ENCODE results near the gene NLRP7.
"Not testable (repeated sequence)": the region's sequence is repeated elsewhere in the genome, so short reads cannot be mapped to it uniquely, and the experiment has no call there.

Gene NLRP7

GRCh38 chr19:54947381-54947780 lies at the start of gene NLRP7:
NLRP7 (minus strand) TSS chr19:54947530.
- no peak for DNase-seq

- DNase-seq: no peak
Observed at GRCh38 chr19:54995561-54995960, 48.2 kb upstream of the NLRP7 start.

- not testable (repeated sequence) for DNase-seq
Observed at GRCh38 chr19:54989531-54989930, 42.2 kb upstream of the NLRP7 start.

GRCh38 chr19:54982562-54982961 lies 35.2 kb upstream of the NLRP7 start:
- not testable (repeated sequence) for DNase-seq

GRCh38 chr19:54973229-54974090 lies 26.1 kb upstream of the NLRP7 start:
- peak; percentile 77 for DNase-seq

- DNase-seq: not testable (repeated sequence)
Observed at GRCh38 chr19:54971446-54971845, 24.1 kb upstream of the NLRP7 start.

GRCh38 chr19:54969647-54970046 lies 22.3 kb upstream of the NLRP7 start:
- DNase-seq: no peak

- no peak for DNase-seq
Observed at GRCh38 chr19:54967611-54968010, 20.3 kb upstream of the NLRP7 start.

- not testable (repeated sequence) for DNase-seq
Observed at GRCh38 chr19:54965055-54965454, 17.7 kb upstream of the NLRP7 start.

GRCh38 chr19:54959840-54960239 lies 12.5 kb upstream of the NLRP7 start:
- DNase-seq: no peak

- peak; percentile 17 for DNase-seq
Observed at GRCh38 chr19:54955376-54955775, 8.0 kb upstream of the NLRP7 start.

- DNase-seq: not testable (repeated sequence)
Observed at GRCh38 chr19:54953345-54953713, 6.0 kb upstream of the NLRP7 start.

GRCh38 chr19:54952591-54953344 lies 5.4 kb upstream of the NLRP7 start:
- DNase-seq: peak; percentile 93

GRCh38 chr19:54950580-54950979 lies 3.2 kb upstream of the NLRP7 start:
- not testable (repeated sequence) for DNase-seq

- no peak for DNase-seq
Observed at GRCh38 chr19:54949412-54949811, 2.1 kb upstream of the NLRP7 start.

GRCh38 chr19:54943772-54944361 lies 3.5 kb downstream of the NLRP7 start:
- not testable (repeated sequence) for DNase-seq

- not testable (repeated sequence) for DNase-seq
Observed at GRCh38 chr19:54939538-54939937, 7.8 kb downstream of the NLRP7 start.

GRCh38 chr19:54938906-54939305 lies 8.4 kb downstream of the NLRP7 start:
- DNase-seq: no peak

GRCh38 chr19:54937926-54938325 lies 9.4 kb downstream of the NLRP7 start:
- DNase-seq: peak; percentile 11

GRCh38 chr19:54928299-54928698 lies 19.0 kb downstream of the NLRP7 start:
- no peak for DNase-seq

GRCh38 chr19:54923276-54923675 lies 24.1 kb downstream of the NLRP7 start:
- DNase-seq: no peak

- DNase-seq: no peak
Observed at GRCh38 chr19:54921082-54921481, 26.2 kb downstream of the NLRP7 start.
